Erythroblast (primary cell): ENCODE data around the gene FAM13A.

Experiments used
- GATA1 ChIP-seq: IDR thresholded peaks from 2 replicates; pipeline ENCODE4 v1.6.1; 2011; ENCODE audit warnings: low read depth, mild to moderate bottlenecking, control low read depth, low read length, moderate library complexity
- POLR2A ChIP-seq: IDR thresholded peaks from 2 replicates; pipeline ENCODE4 v1.6.1; 2011; ENCODE audit warnings: mild to moderate bottlenecking, low read length

- TF ChIP-seq POLR2A (no peak), GATA1 (no peak)
Observed at GRCh38 chr4:89105726-89106125, 48.7 kb upstream of the FAM13A start.
